Activated T-cell treated with anti-CD3 and anti-CD28 coated beads for 1 hour (primary cell): ENCODE results near the gene CASP3.
"Not testable (repeated sequence)": the region's sequence is repeated elsewhere in the genome, so short reads cannot be mapped to it uniquely, and the experiment has no call there.

ENCODE experiments used
- DNase-seq: peaks from one replicate; pipeline ENCODE4 v3.0.0-alpha.2; 2020; ENCODE audit warnings: low read depth

CASP3 gene

GRCh38 chr4:184664445-184665210 is 15.4 kb upstream of the CASP3 start:
- DNase-seq = no peak

GRCh38 chr4:184662236-184662635 is 13.0 kb upstream of the CASP3 start:
- no peak for DNase-seq

- DNase-seq = no peak
These were observed 11.7 kb upstream of the CASP3 start for GRCh38 chr4:184660978-184661377.

- not testable (repeated sequence) for DNase-seq
These were observed 8.6 kb upstream of the CASP3 start for GRCh38 chr4:184657820-184658219.

- DNase-seq = no peak
These were observed 7.9 kb upstream of the CASP3 start for GRCh38 chr4:184657144-184657543.

GRCh38 chr4:184655889-184656869 is 6.9 kb upstream of the CASP3 start:
- DNase-seq = no peak

GRCh38 chr4:184653650-184654049 is 4.4 kb upstream of the CASP3 start:
- DNase-seq = no peak

- DNase-seq = not testable (repeated sequence)
These were observed 3.4 kb upstream of the CASP3 start for GRCh38 chr4:184652681-184653080.

GRCh38 chr4:184651899-184652298 is 2.7 kb upstream of the CASP3 start:
- no peak for DNase-seq

- no peak for DNase-seq
These were observed 966 bp upstream of the CASP3 start for GRCh38 chr4:184649971-184650855.

- DNase-seq = peak; percentile 27
These were observed 778 bp downstream of the CASP3 start for GRCh38 chr4:184648313-184649025.

GRCh38 chr4:184648054-184648312 is 1.3 kb downstream of the CASP3 start:
- DNase-seq = no peak

GRCh38 chr4:184647266-184648053 is 1.8 kb downstream of the CASP3 start:
- no peak for DNase-seq

GRCh38 chr4:184645904-184646610 is 3.2 kb downstream of the CASP3 start:
- DNase-seq = no peak

GRCh38 chr4:184644553-184645307 is 4.5 kb downstream of the CASP3 start:
- no peak for DNase-seq

GRCh38 chr4:184643731-184644130 is 5.5 kb downstream of the CASP3 start:
- no peak for DNase-seq

- no peak for DNase-seq
These were observed 7.8 kb downstream of the CASP3 start for GRCh38 chr4:184641451-184641850.

- no peak for DNase-seq
These were observed 8.2 kb downstream of the CASP3 start for GRCh38 chr4:184641022-184641421.

GRCh38 chr4:184636897-184637296 is 12.3 kb downstream of the CASP3 start:
- DNase-seq = no peak
